Jurkat, Clone E6-1 (cell line): ENCODE measurements around the gene PITRM1.

ENCODE experiments used
- DNase-seq: peaks from one replicate; pipeline ENCODE4 v3.0.0-alpha.2; 2011; ENCODE audit warnings: low read depth, low spot score
- H3K4me3 ChIP-seq: 2 replicates; pipeline ENCODE4 v1.5.1; 2011; ENCODE audit warnings: mild to moderate bottlenecking, low read length, control low read depth, moderate library complexity

The PITRM1 gene

DNA sequence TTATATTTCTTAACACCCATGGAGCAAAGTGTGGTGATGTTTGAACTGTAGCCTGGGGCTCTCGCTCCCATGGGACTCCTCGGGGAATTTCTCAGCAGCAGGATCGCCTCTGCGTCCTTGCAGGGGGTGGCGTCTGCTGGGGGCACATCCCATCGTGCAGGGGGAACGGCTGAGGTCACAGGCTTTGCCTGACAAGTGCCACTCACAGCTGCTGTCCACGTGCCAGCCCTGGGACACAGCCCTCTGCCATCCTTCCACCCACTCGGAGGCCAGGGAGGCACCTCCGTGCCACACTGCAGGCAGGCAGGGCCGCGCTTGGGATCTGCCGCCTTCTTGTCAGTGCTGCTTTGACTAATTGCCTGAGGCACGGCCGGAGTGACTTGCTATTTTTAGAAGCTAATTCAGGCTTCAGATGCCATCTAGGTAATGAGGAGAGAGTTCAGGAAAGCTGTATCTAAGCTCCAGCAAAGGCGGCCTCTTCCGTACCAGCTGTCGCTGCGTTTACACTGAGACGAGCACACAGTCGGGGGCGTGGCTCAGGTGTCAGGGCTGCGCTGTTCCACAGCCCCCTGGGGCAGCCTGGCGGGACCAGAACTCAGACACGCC lies 45.7 kb downstream of the PITRM1 start:
- no peak for DNase-seq
- no peak overlapping the region for H3K4me3 ChIP-seq

DNA sequence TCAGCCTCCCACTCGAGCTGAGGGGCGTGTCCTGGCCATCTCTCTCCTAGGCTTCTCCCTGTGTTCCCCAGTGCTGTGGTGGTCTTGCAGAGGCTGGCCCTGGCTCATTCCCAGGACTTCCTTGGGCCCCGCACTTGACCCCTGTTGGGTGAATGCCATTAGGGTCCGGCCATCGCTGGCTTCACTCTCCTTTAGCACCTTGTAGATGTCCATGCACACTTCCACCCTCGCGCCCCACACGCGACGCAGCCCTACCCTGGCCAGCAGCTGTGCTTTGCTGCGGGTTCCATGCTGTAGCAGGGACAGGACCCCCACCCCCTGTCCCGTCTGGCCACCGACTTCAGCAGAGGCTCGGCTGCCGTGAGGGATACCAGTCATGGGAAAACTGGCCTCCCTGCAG lies 46.3 kb downstream of the PITRM1 start:
- DNase-seq, result no peak
- H3K4me3 ChIP-seq, result no peak overlapping the region

- no peak for DNase-seq
- no peak overlapping the region for H3K4me3 ChIP-seq
These were observed 46.9 kb downstream of the PITRM1 start for GRCh38 chr10:3125527-3126170.

DNA sequence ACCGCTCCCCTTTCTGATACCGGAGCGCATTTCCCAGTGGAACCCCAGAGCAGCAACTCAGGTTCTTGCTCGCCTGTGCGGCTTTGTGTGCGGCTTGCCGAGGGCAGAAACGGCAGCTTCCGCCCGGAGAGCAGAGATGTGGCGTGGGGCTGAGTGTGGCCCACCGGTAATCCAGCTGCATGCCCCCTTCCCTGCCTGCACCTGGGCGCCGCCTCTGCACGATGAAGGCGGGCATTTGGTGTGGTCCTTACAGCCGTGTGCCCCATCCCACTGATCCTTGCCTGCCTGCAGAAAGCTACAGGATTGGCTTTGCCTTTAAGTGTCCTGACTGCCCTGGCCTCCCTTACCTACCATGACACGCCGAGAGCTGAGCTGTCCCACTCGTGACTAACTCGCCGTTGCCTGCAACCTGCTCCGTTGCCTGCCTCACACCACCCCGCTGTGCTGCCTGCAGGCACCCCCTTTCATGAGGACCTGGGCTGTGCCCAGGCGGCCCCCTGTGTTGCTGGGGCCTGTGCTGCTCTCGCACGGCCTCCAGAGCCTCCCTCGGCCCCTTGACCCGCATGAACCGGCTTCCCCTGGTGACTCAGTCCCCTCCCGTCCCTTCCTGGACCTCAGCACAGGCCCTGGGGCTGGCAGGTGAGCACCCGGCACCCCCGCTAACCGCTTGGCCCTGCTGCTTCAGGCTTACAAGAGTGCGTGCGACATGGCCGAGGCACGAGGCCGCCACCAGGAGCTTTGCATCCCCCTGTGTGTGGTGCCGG lies 48.0 kb downstream of the PITRM1 start:
- DNase-seq, result no peak
- no peak overlapping the region for H3K4me3 ChIP-seq

DNA sequence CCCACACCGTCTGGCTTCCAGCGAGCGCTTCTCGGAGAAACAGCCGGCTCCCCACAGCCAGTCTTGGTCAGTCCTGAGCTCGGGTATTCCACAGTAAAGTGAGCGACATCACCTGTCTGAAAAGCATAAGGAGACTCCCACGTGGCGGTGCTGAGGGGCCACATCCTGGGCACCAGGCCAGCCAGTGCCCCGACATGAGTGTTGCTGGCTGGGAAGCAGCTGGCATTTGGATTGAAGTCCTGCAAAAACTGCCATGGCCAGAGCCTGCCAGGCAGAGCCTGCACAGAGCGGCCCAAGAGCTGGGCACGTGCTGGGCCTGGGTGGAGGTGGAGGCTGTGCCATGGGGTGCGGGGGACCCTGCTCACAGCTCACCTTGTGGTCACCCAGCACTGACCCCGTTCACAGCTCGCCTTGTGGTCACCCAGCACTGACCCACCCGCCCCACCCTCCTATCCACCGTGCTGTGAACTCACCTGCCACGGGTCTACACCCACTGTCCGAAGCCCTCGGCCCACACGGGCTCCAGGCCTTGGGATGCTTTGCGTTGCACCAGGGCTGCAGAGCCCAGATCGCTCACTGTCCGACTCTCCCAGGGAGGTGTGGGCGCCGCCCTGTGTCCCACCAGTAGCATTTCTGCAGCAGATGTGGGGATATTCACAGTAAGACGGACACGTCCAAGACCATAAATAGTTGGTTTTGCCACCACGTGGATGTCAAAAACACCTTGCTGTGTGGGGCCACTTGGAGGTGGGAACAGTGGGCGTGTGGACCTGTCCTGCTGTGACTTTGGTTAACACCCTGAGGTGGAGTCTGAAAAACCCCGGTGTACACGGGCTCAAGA lies 48.8 kb downstream of the PITRM1 start:
- DNase-seq, result no peak
- no peak overlapping the region for H3K4me3 ChIP-seq

DNA sequence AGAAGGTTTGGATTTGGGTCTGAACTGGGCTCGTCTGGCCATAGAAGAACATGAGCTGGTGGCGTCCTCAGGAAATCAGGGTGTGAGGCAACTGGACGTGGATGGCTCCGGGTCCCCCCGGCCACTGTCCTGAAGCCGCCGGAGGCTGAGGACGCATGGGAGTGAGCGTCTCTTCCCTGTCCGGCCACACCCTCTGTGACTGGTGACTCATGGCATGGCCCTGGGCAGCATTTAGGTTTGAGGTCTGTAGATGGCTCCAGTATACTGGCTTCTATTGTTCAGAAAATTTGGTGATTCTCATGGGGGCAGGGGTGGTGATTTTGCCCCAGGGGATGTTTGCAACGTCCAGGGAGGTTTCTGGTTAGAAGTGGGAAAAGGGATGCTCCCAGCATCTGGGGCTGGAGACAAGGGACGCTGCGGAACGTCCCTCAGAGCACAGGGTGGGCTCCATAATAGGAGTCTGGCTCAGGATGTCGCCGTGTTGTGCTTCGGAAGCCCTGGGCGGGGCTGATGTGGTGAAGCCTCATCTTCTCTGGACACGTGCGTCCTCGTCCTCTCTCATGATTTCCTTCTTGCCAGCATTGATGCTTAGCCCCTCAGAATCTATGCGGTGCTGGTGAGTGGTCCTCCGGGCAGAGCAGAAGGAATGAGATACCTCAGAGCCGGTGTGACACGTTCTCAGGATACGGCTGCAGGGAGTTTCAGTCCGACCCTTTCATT lies 49.9 kb downstream of the PITRM1 start:
- no peak overlapping the region for H3K4me3 ChIP-seq
- no peak for DNase-seq

GRCh38 chr10:3122034-3122433 lies 50.5 kb downstream of the PITRM1 start:
- DNase-seq, result no peak
- no peak overlapping the region for H3K4me3 ChIP-seq

DNA sequence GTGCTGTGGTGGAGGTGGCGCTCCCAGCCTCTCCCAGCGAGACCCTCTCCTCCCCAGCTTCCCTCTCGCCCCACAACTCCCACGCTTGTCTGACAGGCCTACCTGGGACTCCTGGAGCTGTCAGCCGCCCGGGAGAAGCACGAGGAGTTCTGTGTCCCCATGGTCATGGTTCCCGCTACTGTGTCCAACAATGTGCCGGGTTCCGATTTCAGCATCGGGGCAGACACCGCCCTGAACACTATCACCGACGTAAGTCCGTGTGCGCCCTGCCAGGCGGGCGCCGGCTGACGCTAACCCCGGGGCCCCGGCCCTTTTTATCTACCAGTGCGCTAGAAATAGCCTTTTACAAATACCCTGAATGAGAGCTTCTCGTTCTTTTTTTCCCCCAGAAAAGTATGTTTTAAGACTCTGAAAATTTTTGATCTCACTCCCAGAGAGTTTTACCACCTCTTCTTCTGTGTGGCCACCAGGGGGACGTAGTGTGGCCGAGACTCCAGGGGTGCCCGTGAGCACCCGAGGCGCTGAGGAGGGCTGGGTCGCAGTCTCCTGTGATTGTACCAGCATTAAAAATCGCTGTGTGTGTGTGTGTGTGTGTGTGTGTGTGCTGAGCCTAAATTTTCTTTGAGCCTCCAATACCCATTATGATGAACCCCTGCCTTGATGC lies 52.7 kb downstream of the PITRM1 start:
- DNase-seq, result peak; percentile 19
- no peak overlapping the region for H3K4me3 ChIP-seq

DNA sequence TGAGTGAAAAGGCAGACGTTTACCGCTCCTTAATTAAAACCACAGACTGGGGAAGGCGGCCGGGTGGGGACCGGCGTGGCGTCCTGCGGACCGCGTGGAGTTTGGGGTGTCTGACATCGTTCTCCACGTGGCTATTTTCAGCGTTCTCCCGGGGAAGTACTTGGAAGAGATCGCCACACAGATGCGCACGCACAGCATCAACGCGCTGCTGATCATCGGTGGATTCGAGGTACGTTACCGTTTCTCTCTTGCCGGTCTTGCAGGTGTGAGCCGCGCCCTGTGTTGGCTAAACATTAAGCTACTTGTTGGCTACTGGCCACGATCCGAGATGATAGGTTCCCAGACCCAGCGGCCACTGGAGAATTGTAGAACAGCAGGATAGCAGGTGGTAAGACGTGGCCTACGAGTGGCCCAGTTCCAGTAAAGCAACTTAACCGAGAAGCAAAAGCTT lies 53.9 kb downstream of the PITRM1 start:
- H3K4me3 ChIP-seq, result no peak overlapping the region
- DNase-seq, result no peak

GRCh38 chr10:3117486-3117885 lies 55.1 kb downstream of the PITRM1 start:
- DNase-seq, result no peak
- no peak overlapping the region for H3K4me3 ChIP-seq

DNA sequence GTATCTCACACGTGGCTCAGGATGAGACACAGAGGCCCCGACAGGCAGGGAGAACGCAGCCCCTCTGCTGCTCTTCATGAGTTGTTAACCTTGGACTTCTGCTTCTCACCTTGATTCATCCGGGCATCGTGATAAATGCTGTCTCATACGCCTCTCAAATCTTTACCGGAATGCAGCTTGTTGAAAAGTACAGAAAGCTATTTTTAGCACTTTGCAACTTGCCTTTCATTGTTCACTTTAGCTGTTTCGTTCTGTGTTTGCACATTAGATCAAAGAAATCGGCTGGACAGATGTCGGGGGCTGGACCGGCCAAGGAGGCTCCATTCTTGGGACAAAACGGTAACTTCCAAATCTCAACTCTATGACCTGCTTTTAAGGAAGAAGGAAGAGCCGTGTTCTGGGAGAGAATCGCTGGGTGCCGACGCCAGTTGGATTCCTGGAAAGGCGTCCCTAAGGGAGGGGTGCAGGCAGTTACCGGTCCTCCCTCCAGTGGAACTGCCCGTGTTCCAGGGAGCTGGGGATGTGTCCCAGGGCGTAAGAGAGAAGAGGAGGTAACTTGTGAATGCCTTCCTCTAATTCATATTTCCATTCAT lies 56.0 kb downstream of the PITRM1 start:
- DNase-seq, result no peak
- no peak overlapping the region for H3K4me3 ChIP-seq

DNA sequence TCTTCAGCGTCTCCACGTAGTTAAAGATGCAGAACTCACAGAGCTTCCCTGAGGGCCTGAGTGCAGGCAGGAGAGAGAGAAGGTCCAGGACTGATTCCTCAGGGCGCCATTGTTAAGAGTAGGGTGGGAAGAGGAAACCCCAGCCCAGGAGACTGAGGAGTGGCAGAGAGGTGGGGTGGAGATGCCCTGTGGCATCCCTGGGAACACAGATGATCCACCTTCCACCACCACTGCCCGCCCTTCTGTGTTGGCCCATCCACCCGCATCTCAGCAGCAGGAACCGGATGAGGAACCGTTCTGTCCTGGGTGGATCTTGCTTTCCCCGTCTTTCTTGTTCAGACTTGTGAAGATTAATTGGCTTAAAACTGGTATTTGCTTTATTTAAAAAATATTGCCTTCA lies 56.9 kb downstream of the PITRM1 start:
- DNase-seq, result no peak
- no peak overlapping the region for H3K4me3 ChIP-seq

- no peak for DNase-seq
- H3K4me3 ChIP-seq, result no peak overlapping the region
These were observed 59.2 kb downstream of the PITRM1 start for GRCh38 chr10:3113343-3113720.

GRCh38 chr10:3111621-3112163 lies 60.9 kb downstream of the PITRM1 start:
- H3K4me3 ChIP-seq, result no peak overlapping the region
- no peak for DNase-seq

GRCh38 chr10:3110782-3111620 lies 61.6 kb downstream of the PITRM1 start:
- H3K4me3 ChIP-seq, result no peak overlapping the region
- DNase-seq, result no peak

DNA sequence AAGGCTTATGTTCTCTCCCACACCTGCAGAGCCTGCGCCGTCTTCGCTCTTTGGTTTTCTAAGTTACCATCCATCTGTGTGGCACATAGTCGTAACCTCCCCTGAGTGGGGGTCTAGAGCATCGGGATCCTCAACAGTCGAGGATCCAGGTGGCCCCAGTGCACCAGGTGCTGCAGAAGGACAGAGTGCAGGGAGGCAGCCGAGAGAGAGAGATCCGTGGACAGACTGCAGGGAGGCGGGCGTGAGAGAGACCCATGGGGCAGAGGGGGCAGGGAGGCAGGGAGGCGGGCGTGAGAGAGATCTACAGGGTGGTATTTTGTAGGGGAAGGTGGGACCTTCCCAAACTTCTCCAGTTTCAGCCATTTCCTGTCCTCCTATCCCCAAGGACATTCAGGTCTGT lies 62.9 kb downstream of the PITRM1 start:
- no peak overlapping the region for H3K4me3 ChIP-seq
- DNase-seq, result no peak

GRCh38 chr10:3109196-3109595 lies 63.4 kb downstream of the PITRM1 start:
- H3K4me3 ChIP-seq, result no peak overlapping the region
- no peak for DNase-seq
